ENCODE measurements around the gene EPHB4.

- TF ChIP-seq CTCF (IDR thresholded peaks at IDR 0.05) (no peak), POLR2A (IDR thresholded peaks at IDR 0.05) (no peak)
These were observed 58.5 kb downstream of the EPHB4 start for GRCh38 chr7:100768784-100769183.

All from uterus (tissue), 2 donors.